Measurements from ENCODE around the gene UHRF2. TPM values are rescaled to one million over a fixed set of nuclear protein-coding genes. Genes with fewer than 3 reads are reported as not detected.
"Not testable (repeated sequence)": the region's sequence is repeated elsewhere in the genome, so short reads cannot be mapped to it uniquely, and the experiment has no call there.

Gene UHRF2
- total RNA-seq, 2 donors from 2014 or later: 98.7 to 99.6 TPM

GRCh38 chr9:6489099-6489498, 76.1 kb downstream of the UHRF2 start:
- Mint-ChIP-seq H3K4me3 (no peak overlapping the region), H3K36me3 (ENCODE audit: low read depth) (peaks cover 94% of the 10 kb centered on the region), H3K27ac (no peak overlapping the region), H3K4me1 (peaks cover 17% of the 10 kb centered on the region), H3K9me3 (no peaks in the 10 kb centered on the region), H3K27me3 (no peaks in the 10 kb centered on the region)
- ATAC-seq (replicated peaks): no peak

- H3K4me1 Mint-ChIP-seq: peaks cover 17% of the 10 kb centered on the region
- H3K4me3 Mint-ChIP-seq: no peak overlapping the region
- peak overlapping the region; percentile 83 for H3K27ac Mint-ChIP-seq
- no peaks in the 10 kb centered on the region for H3K27me3 Mint-ChIP-seq
- no peaks in the 10 kb centered on the region for H3K9me3 Mint-ChIP-seq
- H3K36me3 Mint-ChIP-seq (ENCODE audit: low read depth): peaks cover 98% of the 10 kb centered on the region
- ATAC-seq (replicated peaks): no peak
Measured at GRCh38 chr9:6490863-6491262, 77.9 kb downstream of the UHRF2 start.

GRCh38 chr9:6495466-6495865, 82.5 kb downstream of the UHRF2 start:
- Mint-ChIP-seq H3K4me3 (no peak overlapping the region), H3K4me1 (peaks cover 9% of the 10 kb centered on the region), H3K9me3 (no peaks in the 10 kb centered on the region), H3K27ac (peak overlapping the region; percentile 32), H3K27me3 (no peaks in the 10 kb centered on the region), H3K36me3 (ENCODE audit: low read depth) (peaks cover 96% of the 10 kb centered on the region)
- ATAC-seq (replicated peaks): no peak

GRCh38 chr9:6498982-6499381, 86.0 kb downstream of the UHRF2 start:
- no peak overlapping the region for H3K4me3 Mint-ChIP-seq
- no peak for ATAC-seq (replicated peaks)
- peaks cover 95% of the 10 kb centered on the region for H3K36me3 Mint-ChIP-seq (ENCODE audit: low read depth)
- H3K4me1 Mint-ChIP-seq: no peaks in the 10 kb centered on the region
- H3K9me3 Mint-ChIP-seq: no peaks in the 10 kb centered on the region
- H3K27me3 Mint-ChIP-seq: no peaks in the 10 kb centered on the region
- H3K27ac Mint-ChIP-seq: peak overlapping the region; percentile 50

- Mint-ChIP-seq H3K27me3 (no peaks in the 10 kb centered on the region), H3K36me3 (ENCODE audit: low read depth) (peaks cover 97% of the 10 kb centered on the region), H3K27ac (peak overlapping the region; percentile 42), H3K4me1 (no peaks in the 10 kb centered on the region), H3K4me3 (no peak overlapping the region), H3K9me3 (no peaks in the 10 kb centered on the region)
- ATAC-seq (replicated peaks): no peak
Measured at GRCh38 chr9:6501526-6502210, 88.7 kb downstream of the UHRF2 start.

GRCh38 chr9:6502399-6502798, 89.4 kb downstream of the UHRF2 start:
- no peaks in the 10 kb centered on the region for H3K9me3 Mint-ChIP-seq
- no peaks in the 10 kb centered on the region for H3K27me3 Mint-ChIP-seq
- H3K4me3 Mint-ChIP-seq: no peak overlapping the region
- H3K36me3 Mint-ChIP-seq (ENCODE audit: low read depth): peaks cover 97% of the 10 kb centered on the region
- no peak for ATAC-seq (replicated peaks)
- H3K27ac Mint-ChIP-seq: peak overlapping the region; percentile 42
- H3K4me1 Mint-ChIP-seq: no peaks in the 10 kb centered on the region

GRCh38 chr9:6506571-6506970, 93.6 kb downstream of the UHRF2 start:
- Mint-ChIP-seq H3K4me3 (no peak overlapping the region), H3K27ac (no peak overlapping the region), H3K9me3 (no peaks in the 10 kb centered on the region), H3K36me3 (ENCODE audit: low read depth) (peaks cover 79% of the 10 kb centered on the region), H3K4me1 (no peaks in the 10 kb centered on the region), H3K27me3 (no peaks in the 10 kb centered on the region)
- ATAC-seq (replicated peaks): no peak

GRCh38 chr9:6512085-6512657, 99.2 kb downstream of the UHRF2 start:
- Mint-ChIP-seq H3K4me1 (no peaks in the 10 kb centered on the region), H3K4me3 (no peak overlapping the region), H3K27me3 (no peaks in the 10 kb centered on the region), H3K36me3 (ENCODE audit: low read depth) (peaks cover 25% of the 10 kb centered on the region), H3K27ac (no peak overlapping the region), H3K9me3 (no peaks in the 10 kb centered on the region)
- ATAC-seq (replicated peaks): no peak

- H3K27me3 Mint-ChIP-seq: no peaks in the 10 kb centered on the region
- no peaks in the 10 kb centered on the region for H3K9me3 Mint-ChIP-seq
- peaks cover 43% of the 10 kb centered on the region for H3K36me3 Mint-ChIP-seq (ENCODE audit: low read depth)
- H3K4me1 Mint-ChIP-seq: no peaks in the 10 kb centered on the region
- H3K4me3 Mint-ChIP-seq: no peak overlapping the region
- no peak overlapping the region for H3K27ac Mint-ChIP-seq
- no peak for ATAC-seq (replicated peaks)
Measured at GRCh38 chr9:6522263-6522662, 109.3 kb downstream of the UHRF2 start.

- no peaks in the 10 kb centered on the region for H3K27me3 Mint-ChIP-seq
- H3K27ac Mint-ChIP-seq: no peak overlapping the region
Measured at GRCh38 chr9:6525326-6526045, 112.5 kb downstream of the UHRF2 start.

GRCh38 chr9:6535594-6535993, 122.6 kb downstream of the UHRF2 start:
- peaks cover 5% of the 10 kb centered on the region for H3K27me3 Mint-ChIP-seq
- no peaks in the 10 kb centered on the region for H3K36me3 Mint-ChIP-seq (ENCODE audit: low read depth)
- ATAC-seq (replicated peaks): no peak
- no peak overlapping the region for H3K4me3 Mint-ChIP-seq
- H3K4me1 Mint-ChIP-seq: no peaks in the 10 kb centered on the region
- no peaks in the 10 kb centered on the region for H3K9me3 Mint-ChIP-seq
- H3K27ac Mint-ChIP-seq: no peak overlapping the region

More at GRCh38 chr9:6525326-6526045, 112.5 kb downstream of the UHRF2 start:
- no peaks in the 10 kb centered on the region for H3K9me3 Mint-ChIP-seq
- no peak for ATAC-seq (replicated peaks)
- no peak overlapping the region for H3K4me3 Mint-ChIP-seq
- peaks cover 20% of the 10 kb centered on the region for H3K36me3 Mint-ChIP-seq (ENCODE audit: low read depth)
- peaks cover 4% of the 10 kb centered on the region for H3K4me1 Mint-ChIP-seq

- Mint-ChIP-seq H3K36me3 (ENCODE audit: low read depth) (no peaks in the 10 kb centered on the region), H3K4me3 (no peak overlapping the region), H3K27ac (no peak overlapping the region), H3K9me3 (no peaks in the 10 kb centered on the region), H3K27me3 (peaks cover 5% of the 10 kb centered on the region), H3K4me1 (no peaks in the 10 kb centered on the region)
- ATAC-seq (replicated peaks): peak; percentile 62
Measured at GRCh38 chr9:6538666-6539071, 125.7 kb downstream of the UHRF2 start.

GRCh38 chr9:6542617-6543016, 129.6 kb downstream of the UHRF2 start:
- H3K4me3 Mint-ChIP-seq; H3K27me3 Mint-ChIP-seq; H3K36me3 Mint-ChIP-seq (ENCODE audit: low read depth); ATAC-seq (replicated peaks); H3K9me3 Mint-ChIP-seq; H3K4me1 Mint-ChIP-seq; H3K27ac Mint-ChIP-seq: not testable (repeated sequence)

GRCh38 chr9:6543204-6543603, 130.2 kb downstream of the UHRF2 start:
- Mint-ChIP-seq H3K27me3 (no peaks in the 10 kb centered on the region), H3K4me1 (no peaks in the 10 kb centered on the region), H3K36me3 (ENCODE audit: low read depth) (no peaks in the 10 kb centered on the region), H3K9me3 (no peaks in the 10 kb centered on the region), H3K4me3 (no peak overlapping the region), H3K27ac (no peak overlapping the region)
- ATAC-seq (replicated peaks): no peak

Measured in activated T-helper 17 cell treated with anti-CD3 and anti-CD28 coated beads, Interleukin-2, amount 50 U/mL, for 72 hours (primary cell).